GM12864 (cell line): Measurements from ENCODE around the gene SMARCA4.
"Not testable (repeated sequence)": the region's sequence is repeated elsewhere in the genome, so short reads cannot be mapped to it uniquely, and the experiment has no call there.

ENCODE experiments used
- DNase-seq: peaks from one replicate; pipeline ENCODE4 v3.0.0-alpha.2; 2011; ENCODE audit warnings: low read depth
- H3K4me3 ChIP-seq: 2 replicates; pipeline ENCODE4 v1.5.1; 2011; ENCODE audit warnings: mild to moderate bottlenecking, low read depth, low read length, control low read depth
- TF ChIP-seq, protein P1 (sequence below): IDR thresholded peaks from 2 replicates; pipeline ENCODE4 v1.5.1; 2011; ENCODE audit warnings: low read depth, mild to moderate bottlenecking, moderate library complexity, low read length, control low read depth, inconsistent platforms; ENCODE audit errors: missing control alignments

Gene SMARCA4

DNA sequence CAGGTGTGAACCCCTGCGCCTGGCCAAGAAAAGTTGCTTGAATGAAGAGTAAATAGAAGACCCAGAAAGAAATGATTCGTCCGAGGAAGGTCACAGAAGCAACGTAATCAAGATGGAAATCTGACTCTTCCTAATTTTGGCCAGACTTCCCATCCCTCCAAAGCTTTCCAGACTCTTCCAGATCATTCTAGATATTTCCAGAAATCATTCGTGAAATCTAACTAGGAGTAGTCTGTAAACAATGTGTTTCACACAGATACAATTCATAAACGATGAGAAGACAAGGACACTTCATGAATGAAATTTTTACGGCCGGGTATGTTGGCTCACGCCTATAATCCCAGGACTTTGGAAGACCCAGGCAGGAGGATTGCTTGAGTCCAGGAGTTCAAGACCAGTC lies 119.2 kb downstream of the SMARCA4 start:
- TF ChIP-seq, protein P1, sequence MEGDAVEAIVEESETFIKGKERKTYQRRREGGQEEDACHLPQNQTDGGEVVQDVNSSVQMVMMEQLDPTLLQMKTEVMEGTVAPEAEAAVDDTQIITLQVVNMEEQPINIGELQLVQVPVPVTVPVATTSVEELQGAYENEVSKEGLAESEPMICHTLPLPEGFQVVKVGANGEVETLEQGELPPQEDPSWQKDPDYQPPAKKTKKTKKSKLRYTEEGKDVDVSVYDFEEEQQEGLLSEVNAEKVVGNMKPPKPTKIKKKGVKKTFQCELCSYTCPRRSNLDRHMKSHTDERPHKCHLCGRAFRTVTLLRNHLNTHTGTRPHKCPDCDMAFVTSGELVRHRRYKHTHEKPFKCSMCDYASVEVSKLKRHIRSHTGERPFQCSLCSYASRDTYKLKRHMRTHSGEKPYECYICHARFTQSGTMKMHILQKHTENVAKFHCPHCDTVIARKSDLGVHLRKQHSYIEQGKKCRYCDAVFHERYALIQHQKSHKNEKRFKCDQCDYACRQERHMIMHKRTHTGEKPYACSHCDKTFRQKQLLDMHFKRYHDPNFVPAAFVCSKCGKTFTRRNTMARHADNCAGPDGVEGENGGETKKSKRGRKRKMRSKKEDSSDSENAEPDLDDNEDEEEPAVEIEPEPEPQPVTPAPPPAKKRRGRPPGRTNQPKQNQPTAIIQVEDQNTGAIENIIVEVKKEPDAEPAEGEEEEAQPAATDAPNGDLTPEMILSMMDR, result no peak
- no peak overlapping the region for H3K4me3 ChIP-seq
- no peak for DNase-seq

DNA sequence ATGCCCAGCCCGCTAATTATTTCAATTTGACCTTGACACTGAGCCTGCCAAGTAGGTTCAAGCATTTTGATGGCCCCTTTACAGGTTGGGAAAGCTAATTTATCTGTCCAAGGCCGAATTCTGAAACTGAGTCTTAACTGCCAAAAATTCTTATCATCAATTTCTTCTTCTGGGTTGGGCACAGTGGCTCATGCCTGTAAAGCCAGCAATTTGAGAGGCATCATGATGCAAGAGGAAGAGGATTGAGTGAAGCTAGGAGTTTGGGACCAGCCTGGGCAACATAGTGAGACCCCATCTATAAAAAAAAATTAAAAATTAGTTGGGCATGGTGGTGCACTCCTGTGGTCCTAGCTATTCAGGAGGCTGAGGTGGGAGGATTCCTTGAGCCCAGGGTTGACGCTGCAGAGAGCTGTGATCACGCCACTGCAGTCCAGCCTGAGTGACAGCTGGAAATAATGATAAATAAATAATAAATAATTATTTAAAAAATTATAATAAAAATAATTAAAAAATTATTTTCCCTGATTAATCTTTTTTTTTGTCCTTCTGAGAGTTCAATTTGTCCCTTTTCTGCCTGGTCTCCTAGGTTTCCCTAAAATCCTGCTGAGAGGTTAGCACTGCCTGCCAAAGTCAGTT lies 127.2 kb downstream of the SMARCA4 start:
- no peak for DNase-seq
- no peak overlapping the region for H3K4me3 ChIP-seq
- TF ChIP-seq, protein P1, result no peak

DNA sequence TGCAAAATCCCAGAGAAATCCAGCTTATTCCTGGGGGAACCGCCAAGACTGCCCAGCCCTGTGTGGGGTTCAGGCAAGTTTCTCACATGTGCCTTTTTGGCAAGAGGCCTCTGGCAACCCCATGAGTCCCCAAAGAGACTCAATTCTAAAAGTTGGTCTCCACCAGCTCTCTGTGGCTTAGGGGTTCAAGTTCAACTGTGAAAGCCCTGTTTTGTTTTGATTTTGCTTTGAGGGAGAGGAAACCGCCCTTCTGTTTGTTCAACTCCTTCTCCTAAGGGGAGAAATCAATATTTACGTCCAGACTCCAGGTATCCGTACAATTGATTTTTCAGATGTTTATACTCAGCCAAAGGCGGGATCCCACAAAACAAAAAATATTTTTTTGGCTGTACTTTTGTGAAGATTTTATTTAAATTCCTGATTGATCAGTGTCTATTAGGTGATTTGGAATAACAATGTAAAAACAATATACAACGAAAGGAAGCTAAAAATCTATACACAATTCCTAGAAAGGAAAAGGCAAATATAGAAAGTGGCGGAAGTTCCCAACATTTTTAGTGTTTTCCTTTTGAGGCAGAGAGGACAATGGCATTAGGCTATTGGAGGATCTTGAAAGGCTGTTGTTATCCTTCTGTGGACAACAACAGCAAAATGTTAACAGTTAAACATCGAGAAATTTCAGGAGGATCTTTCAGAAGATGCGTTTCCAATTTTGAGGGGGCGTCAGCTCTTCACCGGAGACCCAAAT lies 127.8 kb downstream of the SMARCA4 start:
- peak overlapping the region; percentile 78 for H3K4me3 ChIP-seq
- TF ChIP-seq, protein P1, result no peak
- no peak for DNase-seq

DNA sequence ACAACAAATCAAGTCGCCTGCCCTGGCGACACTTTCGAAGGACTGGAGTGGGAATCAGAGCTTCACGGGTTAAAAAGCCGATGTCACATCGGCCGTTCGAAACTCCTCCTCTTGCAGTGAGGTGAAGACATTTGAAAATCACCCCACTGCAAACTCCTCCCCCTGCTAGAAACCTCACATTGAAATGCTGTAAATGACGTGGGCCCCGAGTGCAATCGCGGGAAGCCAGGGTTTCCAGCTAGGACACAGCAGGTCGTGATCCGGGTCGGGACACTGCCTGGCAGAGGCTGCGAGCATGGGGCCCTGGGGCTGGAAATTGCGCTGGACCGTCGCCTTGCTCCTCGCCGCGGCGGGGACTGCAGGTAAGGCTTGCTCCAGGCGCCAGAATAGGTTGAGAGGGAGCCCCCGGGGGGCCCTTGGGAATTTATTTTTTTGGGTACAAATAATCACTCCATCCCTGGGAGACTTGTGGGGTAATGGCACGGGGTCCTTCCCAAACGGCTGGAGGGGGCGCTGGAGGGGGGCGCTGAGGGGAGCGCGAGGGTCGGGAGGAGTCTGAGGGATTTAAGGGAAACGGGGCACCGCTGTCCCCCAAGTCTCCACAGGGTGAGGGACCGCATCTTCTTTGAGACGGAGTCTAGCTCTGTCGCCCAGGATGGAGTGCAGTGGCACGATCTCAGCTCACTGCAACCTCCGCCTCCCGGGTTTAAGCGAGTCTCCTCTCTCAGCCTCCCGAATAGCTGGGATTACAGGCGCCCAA lies 128.6 kb downstream of the SMARCA4 start, which contains the start of gene LDLR:
TSS of gene LDLR (plus strand) at position 210 of the 760 bp plus-strand sequence. CDS start at position 296, 86 bp downstream.
- peak; percentile 84 for DNase-seq
- TF ChIP-seq, protein P1, result no peak

DNA sequence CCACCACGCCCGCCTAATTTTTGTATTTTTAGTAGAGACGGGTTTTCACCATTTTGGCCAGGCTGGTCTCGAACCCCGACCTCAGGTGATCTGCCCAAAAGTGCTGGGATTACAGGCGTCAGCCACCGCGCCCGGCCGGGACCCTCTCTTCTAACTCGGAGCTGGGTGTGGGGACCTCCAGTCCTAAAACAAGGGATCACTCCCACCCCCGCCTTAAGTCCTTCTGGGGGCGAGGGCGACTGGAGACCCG lies 129.1 kb downstream of the SMARCA4 start:
- not testable (repeated sequence) for DNase-seq
- H3K4me3 ChIP-seq, result peak overlapping the region; percentile 78

More for the DNA sequence above, 128.6 kb downstream of the SMARCA4 start, which contains the start of gene LDLR:
- H3K4me3 ChIP-seq, result peak within 1 kb of the TSS; percentile 78

DNA sequence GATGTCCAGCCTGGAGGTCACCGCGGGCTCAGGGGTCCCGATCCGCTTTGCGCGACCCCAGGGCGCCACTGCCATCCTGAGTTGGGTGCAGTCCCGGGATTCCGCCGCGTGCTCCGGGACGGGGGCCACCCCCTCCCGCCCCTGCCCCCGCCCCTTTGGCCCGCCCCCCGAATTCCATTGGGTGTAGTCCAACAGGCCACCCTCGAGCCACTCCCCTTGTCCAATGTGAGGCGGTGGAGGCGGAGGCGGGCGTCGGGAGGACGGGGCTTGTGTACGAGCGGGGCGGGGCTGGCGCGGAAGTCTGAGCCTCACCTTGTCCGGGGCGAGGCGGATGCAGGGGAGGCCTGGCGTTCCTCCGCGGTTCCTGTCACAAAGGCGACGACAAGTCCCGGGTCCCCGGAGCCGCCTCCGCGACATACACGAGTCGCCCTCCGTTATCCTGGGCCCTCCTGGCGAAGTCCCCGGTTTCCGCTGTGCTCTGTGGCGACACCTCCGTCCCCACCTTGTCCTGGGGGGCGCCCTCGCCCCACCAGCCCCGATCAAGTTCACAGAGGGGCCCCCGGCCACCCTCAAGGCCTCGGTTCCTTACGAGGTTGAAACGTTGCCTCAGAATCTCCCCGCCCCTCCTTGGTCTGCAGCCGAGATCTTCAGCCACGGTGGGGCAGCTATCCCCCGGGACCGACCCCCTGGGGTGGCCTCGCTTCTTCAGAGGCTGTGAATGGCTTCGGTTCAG lies 129.6 kb downstream of the SMARCA4 start:
- DNase-seq, result peak; percentile 90
- peak overlapping the region; percentile 96 for H3K4me3 ChIP-seq
- TF ChIP-seq, protein P1, result no peak

DNA sequence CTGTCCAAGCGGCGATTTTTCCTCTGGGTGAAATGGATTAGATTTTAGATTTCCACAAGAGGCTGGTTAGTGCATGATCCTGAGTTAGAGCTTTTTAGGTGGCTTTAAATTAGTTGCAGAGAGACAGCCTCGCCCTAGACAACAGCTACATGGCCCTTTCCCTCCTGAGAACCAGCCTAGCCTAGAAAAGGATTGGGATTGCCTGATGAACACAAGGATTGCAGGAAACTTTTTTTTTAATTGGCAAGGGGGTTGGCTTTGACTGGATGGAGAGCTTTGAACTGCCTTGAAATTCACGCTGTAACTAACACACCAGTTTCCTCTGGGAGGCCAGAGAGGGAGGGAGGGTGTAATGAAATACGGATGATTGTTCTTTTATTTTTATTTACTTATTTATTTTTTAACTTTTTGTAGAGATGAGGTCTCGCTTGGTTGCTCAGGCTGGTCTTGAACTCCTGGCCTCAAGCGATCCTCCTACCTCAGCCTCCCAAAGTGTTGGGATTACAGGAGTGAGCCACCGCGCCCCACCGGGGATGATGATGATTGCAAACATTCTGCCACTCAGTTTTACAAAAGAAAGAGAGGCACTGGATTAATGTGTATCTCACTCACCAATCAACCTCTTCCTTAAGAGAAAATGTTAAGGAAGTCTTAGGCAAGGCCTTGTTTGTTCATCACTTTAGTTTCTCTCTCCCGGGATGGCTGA lies 130.3 kb downstream of the SMARCA4 start:
- peak overlapping the region; percentile 96 for H3K4me3 ChIP-seq
- TF ChIP-seq, protein P1, result no peak
- no peak for DNase-seq
